CD4-positive, alpha-beta T cell treated with Interleukin-2 at 100 ng/mL for 4 hours (primary cell): ENCODE data around the gene TP73.

Experiments
- DNase-seq: peaks from one replicate; pipeline ENCODE4 v3.0.0-alpha.2; 2020; ENCODE audit warnings: low spot score

TP73 gene

DNA sequence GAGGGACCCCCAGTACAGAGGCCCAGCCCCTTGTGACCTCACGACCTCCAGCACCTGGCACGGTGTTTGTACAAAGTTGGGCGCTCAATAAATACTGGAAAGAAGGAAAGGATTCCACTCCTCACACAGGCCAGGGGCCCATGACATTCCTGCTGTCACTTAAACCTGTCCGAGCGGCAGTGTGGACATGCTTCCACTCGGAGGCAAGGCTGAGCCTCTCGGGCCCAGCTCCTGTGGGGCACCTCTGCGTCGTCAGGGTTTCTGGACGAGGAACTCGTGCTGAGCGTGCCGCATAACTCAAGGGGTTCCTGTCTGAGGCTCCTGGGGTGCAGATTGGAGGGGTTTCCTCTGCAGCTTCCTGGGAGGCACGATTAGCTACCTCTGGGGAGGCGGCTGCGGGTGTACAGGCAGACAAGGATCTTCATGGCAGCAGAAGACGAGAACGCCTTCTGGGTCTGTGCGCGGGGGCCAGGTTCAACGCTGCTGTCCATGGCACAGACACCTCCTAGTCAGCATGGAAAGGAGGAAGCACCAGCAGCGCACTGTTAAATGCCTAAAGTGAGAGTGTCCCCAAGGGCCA, 116.6 kb downstream of the TP73 start:
- DNase-seq: no peak

DNA sequence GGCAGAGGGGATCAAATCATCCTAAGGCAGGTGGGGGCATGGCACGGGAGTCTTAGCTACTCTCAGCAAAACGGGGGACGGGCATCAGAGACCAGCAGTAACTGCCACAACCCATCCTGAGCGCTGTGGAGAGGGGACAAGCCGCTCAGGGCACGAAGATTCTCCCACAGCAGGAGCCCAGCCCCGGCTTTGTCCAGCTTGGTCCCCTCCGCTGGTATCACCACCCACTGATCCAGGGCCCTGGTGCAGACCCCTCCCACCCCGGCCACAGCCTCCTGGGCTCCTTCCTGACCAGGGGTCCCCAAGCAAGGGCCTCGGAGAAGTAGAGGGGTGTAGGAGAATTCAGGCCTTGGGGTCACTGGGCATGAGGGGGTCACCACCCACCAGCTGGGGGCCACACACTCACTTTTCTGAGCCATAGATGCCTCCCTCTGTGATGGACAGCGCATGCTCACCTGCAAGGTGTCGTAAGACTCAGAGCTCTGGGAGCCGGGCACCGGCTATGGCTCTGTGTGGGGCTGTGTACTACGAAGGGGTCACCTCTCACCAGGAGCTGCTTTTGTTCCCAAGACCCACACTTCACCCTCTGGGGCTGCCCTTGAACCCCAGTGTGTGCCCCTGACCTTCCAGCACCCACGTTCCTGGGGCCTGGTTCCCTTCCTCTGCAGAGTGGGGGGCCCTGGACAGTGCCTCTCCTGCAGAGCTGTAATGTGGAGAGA, 117.9 kb downstream of the TP73 start:
- no peak for DNase-seq

DNA sequence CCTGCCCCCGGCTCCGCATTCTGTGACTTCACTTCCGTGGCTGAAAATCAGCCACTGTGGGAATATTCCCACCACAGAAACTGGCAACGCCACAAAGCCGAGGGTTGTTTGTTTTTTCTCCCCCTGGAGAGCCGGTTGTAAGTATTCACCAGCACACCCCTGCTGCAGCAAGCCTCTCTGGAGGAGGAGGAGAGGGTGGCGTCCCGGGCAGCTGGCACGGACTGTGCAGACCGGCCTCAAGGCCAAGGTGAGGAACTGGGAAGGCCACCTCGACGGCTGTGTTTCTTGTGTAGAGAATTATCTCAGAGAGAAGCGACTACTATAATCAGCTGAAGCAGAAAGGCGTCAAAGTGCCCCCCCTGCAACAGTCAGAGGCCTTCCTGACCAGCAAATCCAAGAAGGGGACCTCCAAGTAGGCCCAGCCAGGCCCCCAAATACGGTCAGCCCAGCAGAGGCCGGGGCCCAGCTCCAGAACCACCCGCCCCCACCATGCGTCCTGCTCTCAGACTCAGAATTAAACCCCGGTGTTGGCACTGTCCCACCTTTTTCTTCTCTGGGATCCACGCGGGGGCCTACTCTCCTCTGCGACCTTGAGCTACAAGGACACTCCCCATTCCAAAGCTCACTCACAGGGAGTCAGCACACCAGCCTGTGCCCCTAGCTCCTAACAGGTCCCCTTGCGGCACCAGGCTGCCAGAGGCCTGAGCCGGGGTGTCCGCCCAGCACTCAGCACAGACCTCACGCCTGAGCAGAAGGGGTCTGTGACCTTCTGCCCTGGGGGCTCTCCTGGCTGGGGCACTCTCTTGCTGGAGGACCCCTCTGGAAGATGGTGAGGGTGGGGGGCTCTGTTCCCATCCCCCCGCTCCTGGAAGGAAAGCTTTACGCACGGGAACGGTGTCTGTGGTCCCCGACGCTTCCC, 119.1 kb downstream of the TP73 start:
- no peak for DNase-seq

DNA sequence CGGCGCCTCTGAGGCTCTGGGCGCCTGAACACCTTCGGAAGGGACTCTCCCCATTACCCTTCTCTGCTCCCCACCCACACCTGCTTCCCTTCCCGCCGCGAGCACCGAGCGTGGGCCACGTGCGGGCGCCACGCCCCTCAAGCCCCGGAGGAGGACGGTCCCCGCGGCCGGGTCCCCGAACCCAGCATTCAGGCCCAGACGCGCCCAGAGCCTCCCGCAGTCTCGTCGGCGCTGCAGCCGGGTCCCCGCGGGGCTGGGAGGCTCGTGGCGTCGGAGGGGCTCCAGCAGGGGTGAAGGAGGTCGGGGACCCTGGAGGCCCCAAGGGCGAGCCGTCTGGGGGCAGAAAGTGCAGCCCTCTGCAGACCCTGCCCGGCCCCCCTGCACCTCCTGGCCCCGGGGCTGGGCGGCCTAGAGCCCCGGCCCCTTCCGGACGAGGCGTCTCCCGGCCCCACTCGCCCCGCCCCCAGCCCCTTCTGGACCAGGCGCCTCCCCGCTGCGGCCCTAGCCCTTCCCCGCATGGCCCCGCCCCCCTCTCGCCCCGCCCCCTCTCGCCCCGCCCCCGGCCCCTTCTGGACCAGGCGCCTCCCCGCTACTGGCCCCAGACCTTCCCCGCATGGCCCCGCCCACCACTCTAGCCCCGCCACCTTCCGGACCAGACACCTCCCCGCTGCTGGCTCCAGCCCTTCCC, 119.9 kb downstream of the TP73 start:
- peak; percentile 90 for DNase-seq

DNA sequence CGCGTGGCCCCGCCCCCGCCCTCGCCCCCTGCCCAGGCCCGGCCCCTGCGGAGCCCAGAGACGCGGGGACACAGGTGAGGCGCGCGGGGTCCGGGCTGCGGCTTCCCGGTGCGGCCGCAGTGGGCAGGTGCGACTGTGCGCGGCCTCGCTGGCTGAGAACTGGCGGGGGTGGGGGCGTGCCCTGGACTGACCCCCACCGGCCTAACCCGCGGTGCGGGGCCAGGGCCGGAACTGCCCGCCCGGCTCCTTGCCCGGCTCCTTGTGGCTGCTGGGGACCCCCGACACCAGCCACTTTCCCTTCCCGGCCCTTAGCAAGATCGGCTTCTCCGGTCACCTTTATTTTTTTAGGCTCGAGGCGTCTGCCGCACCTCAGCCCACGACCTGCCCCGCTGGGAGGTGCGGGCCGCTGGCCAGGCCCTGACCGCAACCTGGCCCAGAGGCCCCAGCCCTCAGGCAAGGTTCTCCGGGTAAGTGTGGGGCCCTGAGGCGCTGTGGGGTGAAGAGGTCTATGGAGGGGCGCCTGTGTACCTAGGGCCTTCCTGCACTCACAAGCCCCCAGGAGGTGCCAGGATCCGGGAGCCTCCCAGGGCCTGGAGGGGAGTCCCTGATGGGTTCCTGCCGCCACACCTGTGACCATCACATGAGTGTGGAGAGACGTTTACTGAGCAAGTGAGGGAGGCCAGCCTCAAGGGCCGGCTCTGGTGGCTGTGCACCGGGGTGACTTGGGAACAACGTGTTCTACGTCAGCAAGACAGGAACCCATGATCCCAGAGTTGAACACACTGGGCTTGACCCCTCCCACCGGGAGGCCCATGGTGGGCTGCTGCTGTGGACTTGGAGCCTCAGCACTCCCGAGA, 120.6 kb downstream of the TP73 start, which contains the start of gene SMIM1:
Gene SMIM1 (plus strand): TSS at position 35 of the 857 bp plus-strand sequence. CDS start 2,625 bp downstream, outside the sequence.
- no peak for DNase-seq

DNA sequence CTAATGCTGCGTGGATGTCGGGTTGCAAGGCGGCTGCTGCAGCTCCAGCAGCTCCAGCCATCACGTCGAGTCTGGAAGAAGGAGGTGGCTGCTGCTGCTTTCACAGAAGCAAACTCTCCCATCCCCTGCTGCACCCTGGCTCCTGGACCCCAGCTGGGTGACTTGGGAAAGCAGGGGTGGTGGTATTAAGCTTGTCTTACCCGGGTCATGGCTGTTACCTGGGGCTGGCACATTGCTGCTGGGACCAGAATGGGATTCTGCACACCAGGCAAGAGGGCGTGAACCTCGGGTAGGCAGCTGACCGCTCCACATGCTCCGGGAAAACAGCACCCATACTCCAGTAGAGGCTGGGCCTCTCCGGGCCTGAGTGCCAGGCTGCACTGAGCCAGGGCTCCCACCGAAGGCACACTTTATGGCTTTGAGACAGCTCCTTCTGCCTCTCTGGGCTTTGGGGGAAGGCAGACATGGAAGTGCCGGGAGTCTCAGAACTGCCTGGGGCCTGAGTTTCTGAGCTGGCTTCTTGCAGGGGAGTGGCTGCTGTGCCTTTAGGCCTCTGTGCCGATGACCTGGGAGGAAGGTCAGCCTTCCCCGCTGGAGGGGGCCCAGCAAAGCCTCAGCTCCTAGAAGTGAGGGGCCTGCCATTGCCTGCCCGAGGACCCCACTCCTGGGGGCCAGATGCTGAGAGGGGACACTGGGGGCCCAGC, 121.4 kb downstream of the TP73 start:
- DNase-seq: no peak

DNA sequence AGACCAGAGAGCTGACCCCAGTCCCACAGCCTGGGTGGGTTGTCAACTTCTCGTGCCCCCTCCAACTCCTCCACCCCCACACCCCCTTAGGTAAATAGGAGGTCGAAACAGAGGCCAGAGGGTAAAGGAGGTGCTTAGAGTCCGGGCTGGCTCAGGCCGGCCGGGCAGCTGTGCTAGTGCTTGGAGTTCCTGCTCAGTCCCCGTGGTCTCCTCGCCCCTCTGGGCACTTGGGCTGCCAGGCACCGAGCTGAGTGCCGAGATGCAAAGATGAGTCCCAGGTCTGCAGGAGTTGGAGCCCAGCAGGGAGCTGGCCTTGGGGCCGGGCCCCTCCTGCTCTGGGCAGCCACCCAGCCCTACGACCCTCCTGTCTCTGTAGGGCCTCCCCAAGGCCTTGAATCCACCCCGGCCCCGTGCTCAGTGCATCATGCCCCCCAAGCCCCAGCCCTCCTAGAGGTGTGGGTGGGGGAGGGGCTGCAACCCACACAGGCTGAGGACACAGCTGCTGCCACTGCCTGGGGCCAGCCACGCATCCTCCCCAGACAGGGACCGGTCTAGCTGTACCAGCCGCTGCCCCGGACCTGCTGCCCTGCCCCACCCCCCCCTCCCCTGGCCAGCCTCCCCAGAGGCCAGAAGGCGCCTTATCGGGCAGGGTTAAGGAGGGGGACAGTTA, 122.1 kb downstream of the TP73 start:
- DNase-seq: no peak

DNA sequence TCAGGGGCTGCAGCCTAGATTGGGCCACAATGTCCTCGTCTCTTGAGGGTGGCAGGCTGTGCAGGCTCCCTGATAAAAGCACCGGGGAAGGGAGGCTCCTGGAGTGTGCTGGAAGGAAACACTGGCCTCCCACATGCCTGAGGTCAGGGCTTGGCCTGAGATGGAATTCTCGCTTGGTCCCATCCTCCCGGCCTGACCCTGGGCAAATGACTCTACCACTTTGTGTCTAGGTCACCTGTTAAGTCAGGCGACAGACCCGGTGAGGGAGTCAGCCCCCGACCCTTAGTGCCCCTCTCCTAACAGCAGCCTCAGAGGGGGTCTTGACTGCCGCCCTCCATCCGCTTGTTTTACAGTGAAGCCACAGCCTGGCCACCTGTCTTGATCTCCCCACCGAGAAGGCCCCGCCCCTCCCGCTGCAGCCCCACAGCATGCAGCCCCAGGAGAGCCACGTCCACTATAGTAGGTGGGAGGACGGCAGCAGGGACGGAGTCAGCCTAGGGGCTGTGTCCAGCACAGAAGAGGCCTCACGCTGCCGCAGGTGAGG, 122.7 kb downstream of the TP73 start:
- no peak for DNase-seq

DNA sequence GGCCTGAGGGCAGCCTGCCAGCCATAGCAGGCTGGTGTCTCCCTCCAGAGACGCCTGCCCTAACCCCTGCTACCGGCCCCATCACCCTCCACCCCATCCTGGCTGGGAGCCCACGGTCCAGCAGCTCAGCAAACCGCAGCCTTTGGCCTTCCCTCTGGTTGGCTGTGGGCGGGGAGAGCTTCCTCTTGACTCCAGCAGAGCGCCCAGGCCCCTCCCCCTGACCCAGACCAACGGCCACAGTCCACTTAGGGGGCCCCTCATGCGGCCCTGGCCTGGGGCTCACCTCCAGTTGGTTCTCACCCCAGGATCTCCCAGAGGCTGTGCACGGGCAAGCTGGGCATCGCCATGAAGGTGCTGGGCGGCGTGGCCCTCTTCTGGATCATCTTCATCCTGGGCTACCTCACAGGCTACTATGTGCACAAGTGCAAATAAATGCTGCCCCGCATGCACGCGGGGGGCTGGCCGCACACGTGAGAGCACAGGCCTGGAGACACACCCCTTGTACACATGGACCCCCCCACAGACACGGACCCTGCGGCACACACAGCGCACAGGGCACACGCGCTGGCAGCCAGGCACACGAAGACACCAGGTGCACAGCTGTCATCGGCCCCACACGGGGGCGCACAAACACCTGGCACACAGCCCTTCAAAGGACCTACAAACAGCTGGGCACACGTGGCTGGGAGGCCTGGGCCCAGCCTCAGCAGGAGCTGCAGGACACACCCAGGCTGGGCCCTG, 123.3 kb downstream of the TP73 start:
- DNase-seq: peak; percentile 50

DNA sequence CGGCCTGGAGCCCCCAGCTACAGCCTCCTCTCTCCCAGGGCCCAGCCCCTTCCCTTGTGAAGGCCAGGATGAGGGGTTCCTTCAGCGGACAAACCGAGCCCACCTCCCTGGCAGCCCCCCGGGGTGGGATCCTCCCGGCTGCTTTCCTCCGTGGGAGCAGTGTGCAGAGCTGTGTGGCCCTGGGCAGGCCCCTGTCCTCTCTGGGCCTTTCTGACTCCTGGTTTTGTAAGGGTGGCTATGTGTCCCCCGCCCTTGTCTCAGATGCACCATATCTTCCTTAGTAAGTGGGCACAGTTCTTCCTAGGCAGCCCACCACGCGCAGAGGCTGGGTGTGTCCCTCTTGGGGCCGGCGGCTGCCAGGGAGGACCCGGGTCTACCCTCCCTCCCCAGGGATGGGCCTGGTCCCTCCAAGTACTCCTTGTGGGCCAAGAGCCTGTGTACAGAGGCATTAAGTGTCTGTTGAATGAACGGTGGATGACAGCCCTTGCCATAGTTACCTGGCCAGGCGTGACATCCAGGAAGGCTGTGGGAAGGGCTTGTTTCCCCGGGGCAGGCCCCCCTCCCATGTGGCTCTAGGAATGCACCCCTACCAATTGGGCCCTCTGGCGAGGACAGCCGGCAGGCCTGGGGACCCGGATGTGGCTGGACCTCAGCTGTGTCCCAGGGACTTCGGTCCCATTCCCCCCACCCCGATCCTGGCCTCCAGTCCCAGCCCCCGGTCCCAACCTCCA, 124.1 kb downstream of the TP73 start:
- DNase-seq: no peak

DNA sequence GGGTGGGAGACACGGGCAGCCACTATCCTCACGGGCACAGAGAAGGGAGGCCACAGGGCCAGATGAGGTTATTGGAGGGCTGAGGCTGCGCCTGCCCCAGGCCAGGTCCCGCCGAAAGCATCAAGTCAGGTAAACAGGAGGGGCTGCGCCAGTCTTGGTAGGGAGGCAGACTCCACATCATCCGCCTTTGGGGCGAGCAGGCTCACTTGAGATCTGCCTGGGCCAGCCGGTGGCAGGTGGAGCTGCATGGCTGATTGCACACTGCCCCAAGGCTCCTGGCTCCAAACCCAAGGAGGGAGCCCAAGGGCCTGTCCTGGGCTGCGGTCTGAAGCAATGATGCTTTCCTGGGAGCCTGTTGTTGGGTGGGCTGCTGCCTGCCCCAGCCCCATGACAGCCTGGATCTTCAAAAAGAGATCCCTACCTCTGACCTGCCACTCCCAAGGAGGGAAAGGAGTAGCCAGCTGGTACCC, 124.8 kb downstream of the TP73 start:
- no peak for DNase-seq

DNA sequence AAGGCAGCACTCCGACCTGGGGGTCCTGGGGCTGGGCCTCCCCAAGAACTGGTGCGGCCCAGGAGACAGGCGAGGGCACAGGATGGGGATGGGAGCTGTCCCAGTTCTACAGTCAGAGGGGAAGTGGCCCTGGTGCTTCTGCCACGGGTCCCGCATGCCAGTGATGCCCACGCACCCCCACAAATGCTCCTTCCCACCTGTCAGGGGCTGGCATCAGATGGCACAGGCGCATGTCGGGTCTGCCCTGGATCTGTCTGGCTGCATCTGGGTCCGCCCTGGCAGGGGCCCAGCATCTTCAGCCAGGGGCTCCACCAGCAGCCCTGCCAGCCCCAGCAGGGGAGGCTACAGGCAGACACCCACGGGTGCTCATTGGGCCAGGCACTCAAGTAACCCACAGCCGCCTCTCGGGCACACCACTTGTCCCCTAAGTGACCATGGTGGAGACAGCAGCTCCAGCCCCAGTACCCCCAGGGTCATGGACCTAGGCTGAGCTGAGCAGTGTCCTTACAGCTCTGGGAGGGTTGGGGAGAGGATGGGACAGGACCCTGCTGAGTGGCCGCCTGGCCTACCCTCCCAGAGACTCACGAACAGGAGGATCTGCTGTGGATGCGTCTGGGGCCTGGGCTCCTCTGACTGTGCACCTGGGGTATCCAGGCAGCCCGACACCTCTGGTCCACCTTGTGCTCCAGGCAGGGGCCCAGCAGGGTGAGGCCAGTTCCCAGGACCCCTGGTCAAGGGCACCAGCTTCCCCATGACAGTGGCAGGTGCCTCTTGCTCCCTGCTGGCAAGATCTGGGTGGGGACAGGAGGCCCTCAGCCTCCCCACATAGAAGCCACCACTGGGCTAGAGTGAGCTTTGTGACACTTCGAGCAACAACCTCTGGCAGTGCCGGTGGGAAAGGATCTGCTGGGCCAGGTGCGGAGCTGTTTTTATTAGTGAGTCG, 125.6 kb downstream of the TP73 start:
- DNase-seq: no peak

DNA sequence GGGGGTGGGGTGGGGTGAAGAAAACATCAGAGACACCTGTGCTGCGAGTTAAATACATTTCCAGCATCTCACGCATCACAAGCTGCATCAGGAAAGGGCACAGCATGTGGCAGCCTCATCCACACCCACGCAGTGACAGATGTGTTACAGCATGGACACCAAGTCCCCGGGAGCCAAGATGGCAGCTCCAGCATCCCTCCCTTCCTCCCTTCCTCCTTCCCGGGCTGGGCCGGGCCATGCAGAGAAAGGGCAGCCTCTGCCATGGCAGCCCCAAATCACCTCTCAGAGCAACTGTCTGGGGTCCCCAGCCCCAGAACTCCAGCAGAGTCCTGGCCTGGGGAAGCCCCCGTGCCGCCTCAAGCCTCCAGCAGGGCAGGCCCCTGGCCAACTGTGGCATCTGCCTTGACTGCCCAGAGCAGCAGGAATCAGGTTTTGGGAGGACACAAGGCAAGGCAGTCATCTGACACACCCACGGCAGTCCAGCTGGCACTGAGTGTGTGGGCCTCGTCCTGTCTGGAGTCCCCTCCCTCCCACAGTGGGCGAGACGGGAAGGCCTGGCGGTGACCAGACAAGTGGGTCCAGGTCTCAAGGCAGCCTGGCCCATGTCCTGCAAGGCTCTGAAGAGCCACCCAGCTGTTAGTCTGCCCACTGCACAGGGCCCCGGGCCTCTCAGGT, 126.4 kb downstream of the TP73 start:
- no peak for DNase-seq

DNA sequence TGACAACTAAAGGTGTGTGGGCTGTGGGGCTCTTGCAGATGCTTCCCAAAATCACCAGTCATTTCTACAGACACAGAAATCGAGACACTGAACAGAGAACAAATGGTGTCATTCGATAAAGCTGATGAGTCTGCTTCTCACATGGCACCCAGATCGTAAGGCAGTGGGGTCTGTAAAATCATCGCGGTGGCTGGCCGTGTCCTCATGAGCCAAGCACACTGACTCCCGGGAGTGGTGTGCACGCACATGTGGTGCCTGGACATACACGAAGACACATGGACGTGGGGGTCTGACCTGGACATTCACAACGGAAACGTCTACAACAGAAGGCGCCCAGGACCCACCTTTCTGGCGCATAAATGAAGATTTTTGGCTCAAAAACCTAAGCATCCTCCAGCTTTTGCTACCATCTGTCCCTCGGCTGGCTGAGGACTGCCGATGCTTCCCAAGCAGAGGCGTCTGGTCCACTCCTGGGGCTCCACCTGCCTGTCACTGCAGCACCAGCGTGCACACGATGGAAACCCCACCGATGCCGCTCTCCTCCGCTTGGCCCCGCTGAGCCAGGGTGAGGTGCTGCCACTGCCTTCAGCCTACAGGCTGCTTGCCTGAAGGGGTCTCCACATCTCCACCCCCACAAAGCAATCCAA, 127.1 kb downstream of the TP73 start:
- DNase-seq: no peak

DNA sequence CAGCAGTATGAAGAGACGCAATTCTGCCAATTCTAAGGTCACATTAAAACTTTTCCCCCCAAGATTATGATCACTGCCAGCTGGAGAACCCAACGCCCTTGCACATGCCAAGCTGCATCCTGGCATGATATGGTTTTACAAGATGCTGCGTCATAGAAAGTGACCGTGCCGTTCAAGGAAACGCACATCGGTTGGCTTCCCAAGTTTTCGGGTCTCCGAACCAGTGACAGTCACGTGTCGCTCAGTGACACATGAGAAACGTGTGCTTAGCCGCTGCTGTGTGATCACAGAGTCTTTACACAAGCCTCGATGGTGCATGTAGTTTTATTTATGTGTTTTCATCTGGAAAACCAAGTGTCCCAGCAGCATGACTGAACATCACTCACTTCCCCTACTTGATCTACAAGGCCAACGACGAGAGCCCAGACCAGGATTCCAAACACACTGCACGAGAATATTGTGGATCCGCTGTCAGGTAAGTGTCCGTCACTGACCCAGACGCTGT, 127.6 kb downstream of the TP73 start:
- no peak for DNase-seq

DNA sequence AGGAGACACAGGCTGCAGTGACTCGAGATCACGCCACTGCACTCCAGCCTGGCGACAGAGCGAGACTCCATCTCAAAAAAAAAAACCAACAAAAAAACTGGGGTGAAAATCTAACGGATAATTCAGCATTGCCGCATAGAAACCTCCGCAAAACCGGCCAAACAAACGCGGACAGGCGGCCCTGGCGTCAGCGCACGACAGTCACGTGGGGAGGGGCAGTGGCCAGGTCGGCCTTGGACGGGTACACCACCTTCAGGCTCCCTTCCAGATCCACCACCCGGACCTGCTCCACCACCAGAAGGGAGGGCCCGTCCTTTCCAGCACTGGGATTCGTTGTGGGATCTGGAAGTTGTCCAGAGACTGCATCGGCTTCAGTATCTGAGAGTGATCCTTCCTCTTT, 128.6 kb downstream of the TP73 start:
- DNase-seq: no peak
